Activated CD8-positive, alpha-beta memory T cell treated with anti-CD3 and anti-CD28 coated beads, Interleukin-2, amount 50 U/mL, for 24 hours (primary cell): ENCODE results near the gene ALDH16A1.

Experiments
- DNase-seq: peaks from one replicate; pipeline ENCODE4 v3.0.0-alpha.2; 2020; ENCODE audit errors: extremely low read depth

ALDH16A1 gene

DNA sequence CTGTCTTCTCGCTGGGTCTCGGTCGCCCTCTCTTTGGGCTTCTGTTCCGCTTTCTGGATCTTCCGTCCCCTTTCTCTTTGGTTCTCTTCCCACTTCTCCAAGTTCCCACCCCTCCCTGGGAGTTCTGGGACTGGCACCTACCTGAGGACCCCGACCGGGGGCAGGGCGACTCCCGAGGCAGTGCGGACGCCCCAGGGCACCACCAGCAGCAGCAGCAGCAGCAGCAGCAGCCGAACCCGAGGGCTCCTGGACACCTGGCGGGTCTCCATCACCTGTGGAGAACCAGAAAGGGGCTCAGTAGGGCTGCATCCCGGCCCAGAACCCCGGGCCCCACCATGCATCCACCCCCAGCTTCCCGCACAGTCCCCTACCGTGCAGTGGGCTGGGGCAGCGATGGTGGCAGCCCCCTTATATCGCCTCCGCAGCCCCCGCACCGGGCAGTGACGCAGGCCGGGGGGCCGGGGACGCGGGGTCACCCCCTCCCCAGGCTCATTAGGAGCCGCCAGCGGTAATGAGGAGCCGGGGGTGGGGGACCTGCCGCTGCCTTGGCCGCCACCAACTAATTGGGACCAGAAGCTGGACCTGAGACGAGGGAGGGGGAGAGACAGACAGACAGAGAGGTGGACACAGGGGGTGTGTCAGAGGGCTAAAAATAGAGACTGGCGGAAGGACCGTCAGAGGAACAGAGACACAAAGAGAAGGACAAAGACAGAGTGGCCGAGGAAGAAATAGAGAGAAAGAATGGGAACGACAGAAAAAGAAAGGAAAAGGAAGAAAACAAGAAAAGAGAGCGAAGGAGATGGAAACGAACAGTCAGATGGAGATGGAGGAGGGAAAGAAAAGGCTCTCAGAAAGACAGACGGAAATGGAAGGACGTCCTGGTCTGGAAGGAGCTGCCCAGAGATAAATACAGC lies 29.7 kb upstream of the ALDH16A1 start, which contains the start of gene PTH2:
PTH2 (minus strand) TSS at position 371 of the 914 bp plus-strand sequence; CDS start at position 269, 102 bp downstream.
- no peak for DNase-seq

DNA sequence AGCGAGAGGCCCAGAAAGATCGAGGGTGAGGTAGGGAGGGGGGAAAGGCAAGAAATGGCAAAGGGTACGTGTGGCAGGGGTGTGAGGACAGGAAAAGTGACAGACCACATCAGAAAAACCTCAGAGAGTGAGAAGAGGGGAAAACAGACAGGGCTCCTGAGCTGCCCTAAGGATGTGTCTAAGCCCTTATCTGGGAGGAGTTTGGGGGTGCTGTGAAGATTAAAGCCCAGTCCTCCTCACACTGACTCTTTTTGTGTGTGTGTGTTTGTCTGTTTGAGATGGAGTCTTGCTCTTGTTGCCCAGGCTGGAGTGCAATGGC lies 29.1 kb upstream of the ALDH16A1 start:
- DNase-seq = no peak

DNA sequence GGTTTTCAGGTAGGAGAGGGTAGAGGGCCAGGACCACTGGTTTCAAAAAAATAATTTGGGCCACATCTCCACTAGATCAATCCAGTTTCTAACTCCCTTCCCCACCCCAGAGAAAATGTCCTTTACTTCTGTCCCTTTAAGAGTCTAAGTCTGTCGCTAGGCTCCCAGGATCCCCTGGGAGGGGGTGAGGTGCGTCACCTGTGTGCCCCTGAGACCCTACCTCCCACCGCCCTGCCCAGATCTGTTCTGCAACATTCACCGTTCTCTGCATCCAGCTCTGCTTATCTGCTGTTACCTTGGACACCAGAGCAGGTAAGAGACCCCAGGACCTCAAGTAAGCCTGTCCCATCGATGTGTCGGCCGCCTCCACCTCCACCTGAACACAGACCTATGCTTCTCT lies 27.8 kb upstream of the ALDH16A1 start, which contains the start of gene GFY:
GFY (plus strand) TSS at position 211 of the 400 bp plus-strand sequence. CDS start 1,043 bp downstream, outside the sequence.
- no peak for DNase-seq

DNA sequence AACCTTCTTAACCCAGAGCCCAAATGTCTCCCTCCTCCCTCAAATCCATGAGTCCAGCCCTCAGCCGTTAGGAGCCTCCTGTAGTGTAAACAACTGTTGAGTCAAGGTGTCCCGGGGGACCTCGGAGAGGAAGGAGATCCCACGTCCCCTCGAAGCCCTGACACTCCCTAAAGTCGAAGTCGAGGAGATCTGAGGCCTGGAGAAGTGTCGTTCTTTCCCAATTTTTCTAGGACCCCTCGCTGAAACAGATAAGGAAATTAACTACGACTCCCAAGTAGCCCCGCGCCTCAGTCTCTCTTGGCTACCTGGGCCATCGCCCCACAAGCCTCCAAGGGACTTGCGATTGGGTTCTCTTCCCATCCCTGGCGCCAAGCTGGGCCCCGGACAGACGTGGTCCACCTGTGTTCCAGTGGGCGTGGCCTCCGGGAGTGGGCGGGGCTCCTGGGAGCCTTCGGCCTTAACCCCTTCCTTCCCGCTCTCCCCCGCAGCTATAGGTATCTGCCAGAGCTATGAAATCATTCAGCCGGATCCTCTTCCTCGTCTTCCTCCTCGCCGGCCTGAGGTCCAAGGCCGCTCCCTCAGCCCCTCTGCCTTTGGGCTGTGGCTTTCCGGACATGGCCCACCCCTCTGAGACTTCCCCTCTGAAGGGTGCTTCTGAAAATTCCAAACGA lies 27.0 kb upstream of the ALDH16A1 start:
- DNase-seq = no peak

DNA sequence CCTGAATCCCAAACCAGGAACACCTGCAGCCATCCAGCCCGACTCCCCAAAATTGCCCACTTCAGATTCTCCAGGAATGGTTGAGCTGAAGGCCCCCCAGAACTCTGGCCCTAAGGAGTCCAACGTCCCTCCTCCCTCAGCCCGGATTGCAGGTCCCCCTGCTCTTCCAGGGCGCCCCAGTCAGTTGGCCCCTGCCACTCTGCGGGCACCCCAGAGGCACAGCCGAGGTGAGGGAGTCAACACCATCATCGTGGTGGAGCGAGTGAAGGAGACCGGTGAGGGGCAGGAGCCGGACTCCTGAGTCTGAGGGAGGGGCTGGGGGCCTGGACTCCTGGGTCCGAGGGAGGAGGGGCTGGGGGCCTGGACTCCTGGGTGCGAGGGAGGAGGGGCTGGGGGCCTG lies 25.7 kb upstream of the ALDH16A1 start:
- no peak for DNase-seq

DNA sequence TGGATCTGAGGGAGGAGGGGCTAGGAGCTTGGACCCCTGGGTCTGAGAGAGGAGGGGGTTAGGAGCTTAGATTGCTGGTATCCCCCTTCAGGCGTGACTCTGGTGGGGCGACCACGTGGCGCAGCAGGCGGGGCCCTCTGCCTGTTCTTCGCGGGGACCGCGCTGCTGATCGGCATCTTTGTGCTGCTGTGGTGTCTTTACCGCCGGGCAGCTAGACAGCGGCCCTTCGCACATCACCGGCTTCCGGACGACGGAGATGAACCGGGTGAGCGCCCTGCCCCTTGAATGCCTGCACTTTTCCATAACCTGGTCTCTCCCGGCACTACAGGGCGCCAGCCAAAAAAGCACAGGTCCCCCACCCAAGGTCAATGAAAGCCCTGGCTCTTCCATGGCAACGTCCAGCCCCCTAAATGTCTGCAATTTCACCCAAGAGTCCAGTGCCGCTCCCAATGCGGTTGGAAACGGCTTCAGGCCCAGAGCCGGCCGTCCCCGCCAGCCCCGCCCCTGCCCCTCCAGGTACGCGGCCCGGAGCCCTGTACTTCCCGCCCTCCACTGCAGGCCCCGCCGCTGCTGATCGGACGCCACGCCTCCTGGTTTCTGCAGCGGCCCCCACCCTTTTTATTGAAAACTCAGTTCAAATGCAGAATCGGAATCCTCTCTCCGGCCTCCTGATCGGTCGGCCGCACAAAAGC lies 25.0 kb upstream of the ALDH16A1 start:
- DNase-seq = no peak

DNA sequence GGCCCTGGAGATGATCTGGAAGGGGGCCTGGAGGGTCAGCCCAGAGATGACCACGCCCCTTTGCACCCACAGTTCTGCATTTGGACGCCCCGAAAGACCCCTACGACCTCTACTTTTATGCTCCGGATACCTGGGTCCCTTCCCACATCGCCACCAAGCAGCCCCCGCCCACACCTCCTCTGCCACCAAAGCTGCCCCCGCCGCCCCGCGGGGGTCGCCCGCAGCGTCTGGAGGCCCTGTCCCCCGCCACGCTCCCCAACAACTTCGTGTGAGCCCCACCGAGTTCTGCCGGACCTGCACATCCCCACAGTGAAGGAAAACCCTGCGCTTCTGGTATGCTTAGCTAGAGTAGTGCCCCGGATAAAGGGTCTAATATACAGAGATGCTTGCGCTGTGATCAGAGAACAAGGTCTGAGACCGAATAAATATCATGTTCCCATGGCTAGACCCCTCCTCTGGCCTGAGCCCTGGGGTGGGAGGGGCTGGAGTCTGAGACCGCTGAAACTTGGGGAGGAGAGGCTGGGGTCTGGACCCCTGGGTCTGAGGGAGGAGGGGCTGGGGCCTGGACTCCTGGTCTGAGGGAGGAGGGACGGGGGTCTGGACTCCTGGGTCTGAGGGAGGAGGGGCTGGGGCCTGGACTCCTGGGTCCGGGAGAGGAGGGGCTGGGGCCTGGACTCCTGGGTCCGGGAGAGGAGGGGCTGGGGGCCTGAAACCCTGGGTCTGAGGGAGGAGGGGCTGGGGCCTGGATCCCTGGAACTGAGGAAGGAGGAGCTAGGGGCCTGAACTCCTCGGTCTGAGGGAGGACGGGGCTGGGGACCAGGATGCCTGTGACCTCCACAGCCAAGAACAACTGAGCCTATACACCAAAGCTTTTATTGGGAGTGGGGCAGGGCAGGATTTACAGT lies 24.2 kb upstream of the ALDH16A1 start:
- DNase-seq = no peak

DNA sequence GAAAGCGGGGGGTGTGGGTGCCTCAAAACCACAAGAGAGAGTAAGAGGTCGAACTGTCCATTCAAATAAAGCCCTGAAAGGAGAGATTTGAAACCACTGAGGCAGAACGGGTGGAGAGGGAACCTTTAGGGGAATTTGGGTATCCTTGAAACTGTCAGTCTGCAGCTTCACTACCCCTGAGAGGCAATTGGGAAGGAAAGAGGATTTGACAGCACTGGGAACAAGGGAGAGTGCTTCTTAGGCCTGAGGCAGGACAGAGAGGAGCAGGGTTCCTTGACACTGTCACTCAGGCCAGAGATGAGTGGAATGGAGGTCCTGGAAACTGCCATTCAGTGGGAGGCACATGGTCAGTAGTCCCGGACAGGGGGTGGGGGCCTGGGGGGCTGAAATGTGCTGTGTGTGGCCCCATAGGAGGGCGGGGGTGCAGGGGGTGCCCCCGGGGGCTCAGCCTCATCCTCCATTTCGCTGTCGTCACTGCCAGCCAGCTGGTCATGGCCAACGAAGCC lies 22.8 kb upstream of the ALDH16A1 start:
- no peak for DNase-seq

DNA sequence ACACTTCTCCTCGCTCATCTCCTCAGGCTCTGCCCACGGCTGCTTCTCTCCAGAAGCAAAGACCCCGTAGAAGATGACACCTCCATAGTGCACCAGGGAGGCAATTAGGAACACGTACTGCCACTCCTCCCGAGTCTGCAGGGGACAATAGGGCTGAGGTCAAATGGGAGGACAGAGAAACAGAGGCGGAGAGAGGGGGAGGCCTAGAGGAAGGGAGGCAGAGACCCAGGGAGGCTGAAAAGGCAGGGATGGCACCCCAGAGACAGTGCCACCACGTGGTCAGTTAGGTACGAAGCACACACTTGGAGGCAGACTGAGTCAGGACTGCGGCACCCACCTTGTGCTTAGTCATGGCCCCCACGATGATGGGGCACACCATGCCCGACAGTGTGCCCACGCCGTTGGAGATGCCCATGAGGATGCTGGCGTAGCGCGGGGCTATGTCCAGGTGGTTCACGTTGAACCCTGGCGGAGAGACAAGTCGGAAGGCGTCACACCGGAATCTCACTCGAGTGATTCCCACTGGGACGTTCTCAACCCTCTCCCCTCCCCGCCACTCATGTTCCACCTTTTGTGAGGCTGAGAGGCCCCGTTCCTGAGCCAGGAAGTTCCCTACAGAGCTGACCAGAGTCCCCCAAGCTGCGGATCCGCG lies 22.2 kb upstream of the ALDH16A1 start:
- no peak for DNase-seq

DNA sequence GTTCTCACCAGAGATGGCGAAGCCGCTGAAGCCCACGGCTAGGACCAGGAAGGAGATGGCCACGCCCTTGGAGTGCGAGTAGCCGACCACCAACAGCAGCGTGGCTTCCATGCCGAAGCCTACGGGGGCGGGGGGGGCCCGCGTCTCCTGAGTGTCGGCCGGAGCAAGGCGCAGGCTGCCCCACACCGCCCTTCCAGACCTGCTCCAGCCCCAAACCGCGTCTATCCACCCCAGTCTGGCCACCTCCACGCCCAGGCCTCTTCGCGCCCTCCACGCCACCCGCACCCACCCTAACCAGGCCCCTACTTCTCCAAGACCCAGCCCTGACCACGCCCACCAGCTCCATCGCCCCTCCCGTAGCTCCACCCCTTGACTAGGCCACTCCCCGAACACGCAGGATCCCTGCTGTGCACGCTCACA lies 21.7 kb upstream of the ALDH16A1 start:
- no peak for DNase-seq

DNA sequence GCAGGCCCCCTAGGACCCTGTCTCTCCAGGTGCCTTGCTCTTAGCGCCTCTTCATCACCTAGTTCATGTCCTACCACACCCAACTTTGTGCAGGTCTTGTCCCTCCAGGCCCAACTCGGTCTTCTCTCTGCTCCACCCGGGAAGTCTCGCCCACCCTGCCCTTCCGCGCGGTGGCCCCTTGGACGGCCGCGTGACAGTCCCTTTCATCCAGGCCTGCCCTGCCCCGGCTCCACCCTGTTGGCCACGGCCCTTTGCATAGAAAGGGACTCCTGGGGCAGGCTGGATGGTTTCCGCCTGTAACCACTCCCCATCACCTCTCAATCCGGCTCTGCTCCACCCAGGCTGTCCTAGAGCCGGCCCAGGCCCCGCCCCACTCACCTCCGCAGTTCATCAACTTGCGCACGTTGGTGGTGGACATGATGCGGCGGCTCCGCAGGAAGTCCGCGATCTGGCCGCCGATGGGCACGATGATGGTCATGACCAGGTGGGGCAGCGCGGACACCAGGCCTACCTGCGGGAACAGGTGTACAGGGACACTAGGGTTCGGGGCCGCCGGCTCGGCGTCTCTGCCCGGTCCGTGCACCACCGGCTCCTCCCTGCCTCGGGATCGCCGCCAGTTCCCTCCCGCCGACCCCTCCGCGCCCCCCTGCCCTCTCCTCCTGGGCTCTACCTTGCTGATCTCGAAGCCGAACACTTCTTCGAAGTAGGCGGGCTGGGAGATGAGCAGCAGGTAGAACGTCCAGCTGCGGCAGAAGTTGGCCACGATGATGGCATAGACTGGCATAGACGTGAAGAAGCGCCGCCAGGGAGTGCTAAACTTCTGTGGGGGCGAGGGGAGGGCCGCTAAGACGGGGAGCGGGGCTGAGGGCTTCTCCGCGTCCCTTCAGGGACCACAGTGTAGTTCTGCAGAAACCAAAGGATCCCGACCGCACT lies 20.6 kb upstream of the ALDH16A1 start:
- no peak for DNase-seq

DNA sequence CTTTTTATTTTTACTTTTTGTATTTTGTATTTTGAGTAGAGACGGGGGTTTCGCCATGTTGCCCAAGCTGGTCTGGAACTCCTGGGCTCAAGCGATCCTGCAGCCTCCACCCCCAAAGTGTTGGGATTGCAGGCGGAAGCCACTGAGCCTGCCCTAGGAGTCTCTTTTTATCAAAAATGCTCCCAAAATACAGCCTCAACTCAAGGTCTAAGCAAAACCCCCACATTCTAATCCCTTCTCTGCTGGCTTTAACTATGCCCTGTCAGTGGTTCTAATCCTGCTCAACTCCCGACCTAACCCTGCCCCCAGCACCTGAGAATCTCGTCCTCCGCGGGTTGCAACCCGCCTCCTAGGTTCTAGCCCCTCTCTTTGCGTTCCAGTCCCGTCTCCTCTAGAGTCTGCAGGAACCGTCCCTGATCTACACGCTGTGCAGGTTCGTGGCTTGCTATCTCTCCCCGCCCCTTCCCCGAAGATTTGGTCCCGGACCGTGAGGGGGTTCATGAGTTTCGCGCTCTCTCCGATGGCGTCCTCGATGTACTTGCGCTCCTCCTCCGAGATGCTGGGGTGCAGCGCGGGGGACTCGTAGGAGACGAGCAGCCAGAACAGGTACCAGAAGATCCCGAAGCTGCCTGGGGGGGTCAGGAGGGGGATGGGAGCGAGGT lies 19.7 kb upstream of the ALDH16A1 start:
- no peak for DNase-seq

DNA sequence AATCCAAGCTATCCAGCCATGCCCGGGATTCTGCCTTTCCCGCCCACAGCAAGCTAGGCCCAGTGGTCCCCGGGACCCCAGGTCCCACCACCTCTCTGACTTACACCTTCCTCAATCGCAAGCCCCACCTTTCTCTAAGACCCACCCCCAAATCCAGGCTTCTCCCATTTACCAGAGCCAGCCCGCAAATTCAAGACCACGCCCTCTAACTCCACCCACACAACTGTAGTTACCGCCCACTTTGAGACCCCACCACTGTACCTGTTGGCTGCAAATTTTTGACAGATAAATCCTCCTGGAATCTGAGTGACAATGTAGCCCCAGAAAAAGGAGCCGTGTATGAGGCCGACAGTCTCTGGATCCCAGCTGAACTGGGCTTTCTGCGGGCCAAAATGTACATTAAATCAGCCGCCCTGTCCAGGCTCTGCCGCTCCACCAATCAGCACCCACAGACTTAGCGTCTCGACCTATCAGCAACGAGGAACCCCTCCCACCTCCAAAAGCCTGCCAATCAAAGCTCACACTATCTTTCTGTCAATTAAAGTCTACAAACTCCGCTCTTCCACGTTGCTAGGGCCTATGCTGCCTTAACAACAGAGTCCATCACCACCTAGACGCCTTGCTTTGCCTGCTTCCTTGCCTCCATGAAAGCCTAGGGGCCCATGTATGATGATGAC lies 18.0 kb upstream of the ALDH16A1 start:
- DNase-seq = no peak

DNA sequence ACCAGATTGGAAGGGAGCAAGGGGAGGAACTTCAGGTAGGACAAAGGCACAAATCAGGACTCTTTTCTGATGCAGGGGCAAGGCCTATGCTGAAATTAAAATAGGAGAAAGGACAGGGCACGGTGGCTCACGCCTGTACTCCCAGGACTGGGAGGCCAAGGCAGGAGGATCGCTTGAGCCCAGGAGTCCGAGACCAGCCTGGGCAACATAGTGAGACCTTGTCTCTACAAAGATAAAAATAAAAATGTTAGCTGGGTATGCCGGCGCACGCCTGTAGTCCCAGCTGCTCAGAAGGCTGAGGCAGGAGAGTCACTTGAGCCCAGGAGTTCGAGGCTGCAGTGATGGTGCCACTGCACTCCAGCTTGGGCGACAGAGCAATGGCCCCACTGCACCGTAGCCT lies 17.4 kb upstream of the ALDH16A1 start:
- no peak for DNase-seq

DNA sequence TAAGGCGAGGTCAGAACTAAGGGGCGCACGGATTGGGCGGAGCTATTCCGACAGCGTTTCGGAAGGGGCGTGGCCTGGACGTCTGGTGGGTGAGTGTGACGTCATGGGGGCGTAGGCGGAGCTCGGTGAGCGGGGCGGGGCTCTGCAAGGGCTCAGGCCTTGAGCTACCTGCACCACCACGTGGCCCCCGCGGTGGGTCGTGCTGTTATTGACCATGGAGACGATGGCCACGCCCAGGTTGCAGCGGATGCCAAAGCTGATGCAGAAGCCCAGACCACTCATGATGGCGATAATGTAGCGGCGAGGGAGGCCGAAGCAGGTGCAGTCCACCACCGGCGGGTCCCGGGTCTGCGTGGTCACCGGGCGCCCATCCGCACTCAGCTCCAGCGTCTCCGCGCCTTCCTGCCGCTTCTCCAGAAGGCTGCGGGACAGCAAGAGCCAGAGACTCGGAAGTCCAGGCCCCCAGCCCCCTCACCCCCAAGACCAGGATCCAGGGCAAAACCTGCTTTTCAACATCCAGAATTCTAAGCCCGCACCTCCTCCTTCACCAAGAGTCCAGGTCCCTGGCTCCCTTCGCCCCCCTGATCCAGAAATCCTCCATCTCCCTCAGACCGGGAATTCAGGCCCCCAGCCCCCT lies 16.5 kb upstream of the ALDH16A1 start:
- DNase-seq = no peak

DNA sequence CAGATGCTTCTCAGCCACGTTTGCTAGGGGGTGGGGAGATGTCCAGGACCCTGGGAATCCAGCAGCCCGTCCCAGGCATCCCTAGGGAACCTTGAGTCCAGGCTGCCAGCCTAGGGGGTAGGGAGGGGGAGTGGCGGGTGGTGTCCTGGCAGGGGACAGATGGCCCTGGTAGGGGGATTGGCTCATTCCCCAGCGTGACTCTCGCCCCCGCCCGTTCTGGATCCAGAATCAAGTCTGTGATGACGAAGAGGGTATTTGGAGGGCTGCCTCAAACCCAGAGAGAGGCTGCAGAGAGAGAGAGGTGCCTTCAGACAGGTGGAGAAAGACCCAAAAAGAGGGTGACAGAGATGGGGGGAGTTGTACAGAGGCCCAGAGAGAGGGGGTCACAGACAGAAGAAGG lies 15.8 kb upstream of the ALDH16A1 start:
- no peak for DNase-seq

DNA sequence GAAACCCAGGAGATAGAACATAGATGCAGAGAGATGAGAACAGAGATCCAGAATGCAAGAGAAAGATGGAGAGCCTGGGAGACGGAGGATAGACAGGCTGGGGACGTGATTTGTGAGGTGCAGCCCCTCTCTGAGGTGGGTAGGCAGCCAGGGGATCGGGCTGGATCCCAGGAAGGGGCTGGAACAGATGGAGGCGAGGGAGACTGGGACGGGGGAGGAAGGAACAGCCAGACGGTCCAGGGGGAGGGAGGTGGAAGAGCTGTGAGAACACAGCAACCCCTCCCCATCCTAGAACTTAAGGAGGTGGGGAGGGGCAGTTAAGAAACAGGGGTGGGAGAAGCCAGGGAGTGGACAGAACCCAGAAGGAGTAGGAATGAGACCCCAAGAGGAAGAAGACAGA lies 14.8 kb upstream of the ALDH16A1 start:
- no peak for DNase-seq

DNA sequence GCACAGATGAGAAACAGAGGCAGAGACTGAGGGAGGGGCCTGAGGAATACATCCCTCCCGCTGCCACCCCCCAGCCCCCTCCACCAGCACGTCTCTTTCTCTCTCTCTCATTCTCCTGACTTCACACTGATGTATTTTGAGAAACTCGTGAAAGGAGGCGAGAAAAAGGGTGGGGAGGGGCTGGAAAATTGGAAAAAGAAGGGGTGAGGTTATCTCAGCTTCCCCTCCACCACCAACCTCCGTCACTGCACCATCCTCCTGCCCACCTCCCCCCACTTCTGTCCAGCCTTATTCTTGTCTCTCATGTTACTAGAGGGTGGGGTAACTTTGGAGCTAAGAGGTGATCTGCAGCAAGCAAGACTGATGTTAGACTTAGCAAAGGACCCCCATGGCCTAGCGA lies 13.2 kb upstream of the ALDH16A1 start:
- no peak for DNase-seq
